ENCODE results near the gene C2CD5.
A peak's percentile ranks its signal among the peaks of the same experiment; 100 is the strongest.
"Not testable (repeated sequence)": the region's sequence is repeated elsewhere in the genome, so short reads cannot be mapped to it uniquely, and the experiment has no call there.

The C2CD5 gene

GRCh38 chr12:22474970-22475720 lies 69.2 kb downstream of the C2CD5 start:
- DNase-seq: no peak

- no peak for DNase-seq
These were observed 71.1 kb downstream of the C2CD5 start for GRCh38 chr12:22473212-22473611.

- DNase-seq: no peak
These were observed 77.2 kb downstream of the C2CD5 start for GRCh38 chr12:22467190-22467589.

- DNase-seq: no peak
These were observed 81.0 kb downstream of the C2CD5 start for GRCh38 chr12:22463306-22463705.

GRCh38 chr12:22461786-22462185 lies 82.6 kb downstream of the C2CD5 start:
- no peak for DNase-seq

- peak; percentile 55 for DNase-seq
These were observed 84.4 kb downstream of the C2CD5 start for GRCh38 chr12:22459838-22460490.

GRCh38 chr12:22458298-22458937 lies 85.9 kb downstream of the C2CD5 start:
- no peak for DNase-seq

- no peak for DNase-seq
These were observed 87.3 kb downstream of the C2CD5 start for GRCh38 chr12:22457085-22457484.

- DNase-seq: no peak
These were observed 90.8 kb downstream of the C2CD5 start for GRCh38 chr12:22453511-22453910.

GRCh38 chr12:22447223-22447622 lies 97.1 kb downstream of the C2CD5 start:
- no peak for DNase-seq

GRCh38 chr12:22444317-22444665 lies 100.1 kb downstream of the C2CD5 start:
- DNase-seq: not testable (repeated sequence)

GRCh38 chr12:22443379-22444316 lies 100.7 kb downstream of the C2CD5 start:
- peak; percentile 78 for DNase-seq

- DNase-seq: no peak
These were observed 107.1 kb downstream of the C2CD5 start for GRCh38 chr12:22437031-22437806.

- DNase-seq: no peak
These were observed 108.8 kb downstream of the C2CD5 start for GRCh38 chr12:22435583-22435982.

GRCh38 chr12:22431693-22432251 lies 112.6 kb downstream of the C2CD5 start:
- no peak for DNase-seq

GRCh38 chr12:22416801-22417200 lies 127.5 kb downstream of the C2CD5 start:
- no peak for DNase-seq

GRCh38 chr12:22415342-22416309 lies 128.7 kb downstream of the C2CD5 start:
- no peak for DNase-seq

- no peak for DNase-seq
These were observed 129.6 kb downstream of the C2CD5 start for GRCh38 chr12:22414742-22415141.

- no peak for DNase-seq
These were observed 130.8 kb downstream of the C2CD5 start for GRCh38 chr12:22413592-22413991.

- DNase-seq: no peak
These were observed 131.8 kb downstream of the C2CD5 start for GRCh38 chr12:22412581-22412980.

- peak; percentile 30 for DNase-seq
These were observed 133.9 kb downstream of the C2CD5 start for GRCh38 chr12:22410486-22410885.
